Bronchial epithelial cell (primary cell): Measurements from ENCODE around the gene SEPSECS. TPM values are rescaled to one million over a fixed set of nuclear protein-coding genes. Genes with fewer than 3 reads are reported as not detected.
A peak's percentile ranks its signal among the peaks of the same experiment; 100 is the strongest.

Source experiments
- DNase-seq: peaks from one replicate; pipeline ENCODE4 v3.0.0-alpha.2; 2010; ENCODE audit warnings: low read depth
- FAIRE-seq: peaks from 2 replicates; lab custom pipeline; 2011; peaks lifted over from hg19 to GRCh38; lab: Jason Lieb, UNC
- H3K27me3 ChIP-seq: 2 replicates; pipeline ENCODE4 v1.5.1; 2011; ENCODE audit warnings: low read length; ENCODE audit not compliant: control insufficient read depth, insufficient read depth
- H3K36me3 ChIP-seq: 2 replicates; pipeline ENCODE4 v1.5.1; 2011; ENCODE audit warnings: low read length; ENCODE audit not compliant: control insufficient read depth, insufficient read depth
- H3K4me3 ChIP-seq: 2 replicates; pipeline ENCODE4 v1.5.1; 2011; ENCODE audit warnings: mild to moderate bottlenecking, low read depth, low read length, control low read depth
- total RNA-seq: library from RNA; depleted of rRNA; stranded (reverse); fragments of >200 nt; gene quantifications from 2 replicates; pipeline ENCODE4 v1.2.1, GENCODE V29; 2014
- TF ChIP-seq, protein P1 (sequence below): IDR thresholded peaks from 2 replicates; pipeline ENCODE4 v1.5.1; 2011; ENCODE audit warnings: mild to moderate bottlenecking, moderate library complexity, low read length, control low read depth, inconsistent platforms; ENCODE audit not compliant: insufficient read depth, severe bottlenecking

Gene SEPSECS
- total RNA-seq, 1 donor from 2014 or later = 6.6 TPM

DNA sequence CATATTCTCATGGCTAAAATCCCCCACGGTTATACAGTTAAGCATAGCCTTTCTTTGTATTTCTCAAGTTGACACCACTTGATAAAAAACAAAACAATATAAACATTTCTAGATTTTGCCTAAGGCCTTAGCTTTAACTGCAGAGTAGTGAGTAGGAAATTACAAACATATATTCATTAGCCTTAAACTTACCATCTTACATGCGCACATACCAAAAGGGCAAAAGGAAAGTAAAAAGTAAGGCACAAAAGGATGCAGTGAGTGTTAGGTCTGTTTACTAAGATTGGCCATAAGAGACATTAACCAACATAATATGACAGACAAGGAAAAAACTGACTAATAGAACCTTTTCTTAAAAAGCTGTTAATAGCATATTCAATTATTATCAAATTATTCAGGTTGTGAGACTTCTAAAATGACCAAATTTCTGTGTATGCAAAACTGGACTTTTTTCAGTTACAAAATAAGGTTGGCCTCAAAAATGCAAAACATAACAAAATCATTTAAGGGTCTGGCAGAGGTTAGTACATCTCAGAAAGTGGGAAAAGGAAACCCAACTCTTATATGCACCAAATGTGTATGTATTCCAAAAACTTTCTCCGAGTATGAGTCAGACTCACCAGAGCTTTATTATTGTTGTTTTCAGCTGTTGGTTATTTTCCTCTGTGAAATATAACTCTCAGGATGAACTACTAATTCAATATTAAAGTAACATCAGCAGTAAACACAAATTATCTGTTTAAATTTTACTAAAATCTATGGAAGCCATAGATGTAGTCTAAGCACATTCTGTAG lies 39.9 kb downstream of the SEPSECS start:
- H3K27me3 ChIP-seq = no peaks in the 10 kb centered on the region
- no peak for FAIRE-seq
- DNase-seq = no peak
- H3K4me3 ChIP-seq = no peak overlapping the region
- TF ChIP-seq, protein P1, sequence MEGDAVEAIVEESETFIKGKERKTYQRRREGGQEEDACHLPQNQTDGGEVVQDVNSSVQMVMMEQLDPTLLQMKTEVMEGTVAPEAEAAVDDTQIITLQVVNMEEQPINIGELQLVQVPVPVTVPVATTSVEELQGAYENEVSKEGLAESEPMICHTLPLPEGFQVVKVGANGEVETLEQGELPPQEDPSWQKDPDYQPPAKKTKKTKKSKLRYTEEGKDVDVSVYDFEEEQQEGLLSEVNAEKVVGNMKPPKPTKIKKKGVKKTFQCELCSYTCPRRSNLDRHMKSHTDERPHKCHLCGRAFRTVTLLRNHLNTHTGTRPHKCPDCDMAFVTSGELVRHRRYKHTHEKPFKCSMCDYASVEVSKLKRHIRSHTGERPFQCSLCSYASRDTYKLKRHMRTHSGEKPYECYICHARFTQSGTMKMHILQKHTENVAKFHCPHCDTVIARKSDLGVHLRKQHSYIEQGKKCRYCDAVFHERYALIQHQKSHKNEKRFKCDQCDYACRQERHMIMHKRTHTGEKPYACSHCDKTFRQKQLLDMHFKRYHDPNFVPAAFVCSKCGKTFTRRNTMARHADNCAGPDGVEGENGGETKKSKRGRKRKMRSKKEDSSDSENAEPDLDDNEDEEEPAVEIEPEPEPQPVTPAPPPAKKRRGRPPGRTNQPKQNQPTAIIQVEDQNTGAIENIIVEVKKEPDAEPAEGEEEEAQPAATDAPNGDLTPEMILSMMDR = no peak
- H3K36me3 ChIP-seq = no peaks in the 10 kb centered on the region

DNA sequence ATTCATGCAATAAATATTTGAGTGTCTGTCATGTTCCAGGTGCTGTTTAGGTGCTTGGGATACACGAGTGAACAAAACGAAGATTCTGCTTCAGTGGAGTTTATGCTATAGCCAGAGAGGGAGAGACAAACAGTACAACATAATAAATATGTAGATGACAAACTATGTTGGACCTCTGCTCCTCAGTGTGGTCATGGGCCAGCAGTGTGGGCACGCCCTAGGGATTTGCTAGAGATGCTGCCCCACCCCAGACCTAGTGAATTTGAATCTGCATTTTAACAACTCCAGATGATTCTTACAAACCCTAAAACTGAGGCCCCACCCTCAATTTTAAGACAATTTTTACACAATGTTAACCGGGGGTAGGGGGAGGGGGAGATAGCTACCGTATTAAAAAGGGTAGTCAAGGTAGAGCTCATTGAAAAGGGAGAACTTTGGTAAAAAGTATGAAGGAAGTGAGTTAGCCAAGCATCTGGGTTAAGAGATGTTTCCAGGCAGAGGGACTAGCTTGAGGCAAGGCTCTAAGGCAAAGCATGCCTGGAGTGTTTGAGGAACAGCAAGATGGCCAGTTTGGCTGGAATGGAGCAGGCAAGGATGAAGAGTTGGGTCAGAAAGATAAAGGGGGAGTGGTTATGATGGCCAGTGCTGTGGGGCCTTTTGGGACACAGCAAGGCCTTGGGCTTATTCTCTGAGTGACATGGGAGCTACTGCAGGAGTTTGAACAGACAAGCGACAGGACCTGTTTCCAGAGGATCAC lies 42.4 kb downstream of the SEPSECS start:
- no peaks in the 10 kb centered on the region for H3K27me3 ChIP-seq
- H3K4me3 ChIP-seq = no peak overlapping the region
- TF ChIP-seq, protein P1 = no peak
- no peak for FAIRE-seq
- H3K36me3 ChIP-seq = no peaks in the 10 kb centered on the region
- no peak for DNase-seq

DNA sequence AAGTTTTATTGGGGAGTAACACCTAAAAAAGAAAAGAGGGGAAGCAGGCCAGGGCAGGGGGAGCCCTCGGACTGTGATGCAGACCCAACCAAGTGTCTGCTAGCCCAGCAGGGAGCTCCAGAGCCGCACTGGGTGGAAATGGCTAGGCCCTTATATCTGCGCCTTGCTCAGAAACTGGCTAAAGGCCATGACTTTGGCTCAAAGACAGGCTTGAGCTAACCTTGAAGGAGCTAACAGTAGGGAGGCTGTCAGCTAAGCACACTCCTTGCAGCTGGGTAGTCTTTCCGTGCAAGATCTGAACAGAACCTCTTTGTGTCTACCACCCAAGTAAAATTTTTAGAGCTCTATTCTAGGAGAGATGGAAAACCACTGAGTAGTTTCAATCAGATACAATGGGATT lies 43.0 kb downstream of the SEPSECS start:
- H3K27me3 ChIP-seq = no peaks in the 10 kb centered on the region
- DNase-seq = no peak
- no peak overlapping the region for H3K4me3 ChIP-seq
- H3K36me3 ChIP-seq = no peaks in the 10 kb centered on the region
- FAIRE-seq = no peak
- TF ChIP-seq, protein P1 = no peak

DNA sequence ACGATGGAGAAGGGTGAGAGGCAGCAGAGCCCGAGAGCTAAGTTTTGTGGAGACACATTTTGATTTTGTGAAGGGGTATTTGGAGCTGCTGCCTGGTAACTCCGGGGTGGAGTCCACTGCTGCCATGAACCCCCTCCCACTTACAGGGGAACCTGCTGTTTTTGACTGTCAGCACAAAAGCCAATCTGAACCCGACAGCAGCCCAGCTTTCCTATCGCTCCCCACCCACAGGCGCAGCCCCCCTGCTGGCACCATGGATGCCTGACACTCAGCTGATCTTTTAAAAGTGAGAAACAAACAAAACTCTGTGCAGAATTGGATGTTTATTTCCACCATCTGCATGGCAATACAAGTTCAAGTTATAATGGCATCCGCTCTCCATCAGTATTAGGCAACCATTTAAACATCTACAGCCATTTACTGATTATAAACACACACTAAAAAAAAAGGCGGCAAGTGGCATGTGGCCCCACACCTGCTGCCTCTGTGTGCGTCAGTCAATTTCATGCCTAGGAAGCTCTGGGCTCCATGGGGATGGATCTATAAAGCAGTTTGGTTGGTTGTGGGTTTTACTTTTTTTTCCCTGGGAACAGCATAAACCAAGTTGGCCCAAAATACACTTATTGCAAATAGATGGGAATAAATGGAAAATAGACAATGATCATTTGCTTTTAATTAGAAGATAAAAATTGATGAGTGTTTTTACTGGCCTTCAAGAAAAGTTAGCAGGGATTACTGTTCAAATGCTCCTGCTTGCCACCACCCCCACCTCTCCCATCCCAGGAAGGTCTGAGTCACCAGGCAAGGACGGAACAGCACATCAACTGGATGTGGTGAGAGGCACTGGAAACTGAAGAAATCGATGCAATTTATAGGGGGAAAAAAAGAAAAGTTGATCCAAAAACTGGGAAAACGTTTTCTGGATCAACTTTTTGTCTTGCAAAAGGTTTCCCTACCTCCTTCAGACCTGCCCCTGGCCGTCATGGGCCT lies 46.0 kb downstream of the SEPSECS start:
- DNase-seq (peak; percentile 51), FAIRE-seq (no peak)

DNA sequence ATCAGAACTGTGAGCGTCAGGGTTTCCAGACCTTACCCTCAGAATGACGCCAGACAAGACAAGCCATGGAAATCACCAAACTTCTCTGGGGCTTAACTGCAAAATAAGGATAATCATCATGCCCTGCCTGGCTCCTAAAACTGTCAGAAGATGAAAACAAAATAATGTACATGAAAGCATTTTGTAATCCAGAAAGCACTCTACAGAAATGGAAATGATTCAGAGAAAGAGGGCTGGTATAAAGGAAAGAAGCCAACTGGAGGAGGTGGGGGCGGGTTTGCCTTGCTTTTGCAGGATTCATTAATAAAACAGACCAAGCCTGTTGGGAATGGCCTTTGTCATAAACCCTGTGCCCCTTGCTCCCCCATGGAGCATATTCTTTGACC lies 47.3 kb downstream of the SEPSECS start:
- Histone ChIP-seq H3K4me3 (no peak overlapping the region), H3K36me3 (no peaks in the 10 kb centered on the region), H3K27me3 (no peaks in the 10 kb centered on the region)
- FAIRE-seq (no peak), DNase-seq (no peak)
- TF ChIP-seq, protein P1 = no peak

More for the DNA sequence above, 46.0 kb downstream of the SEPSECS start:
- no peaks in the 10 kb centered on the region for H3K36me3 ChIP-seq
- TF ChIP-seq, protein P1 = no peak
- H3K4me3 ChIP-seq = no peak overlapping the region
- no peaks in the 10 kb centered on the region for H3K27me3 ChIP-seq
